HepG2 (cell line): ENCODE measurements around the gene FXYD4. TPM values are rescaled to one million over a fixed set of nuclear protein-coding genes. Genes with fewer than 3 reads are reported as not detected.

Experiments
- AHR ChIP-seq: IDR thresholded peaks from 2 replicates; pipeline ENCODE4 v1.6.1; 2018; ENCODE audit warnings: missing genetic modification reagents, missing compliant biosample characterization
- ARID2 ChIP-seq: sonication (generic); formaldehyde crosslinking; IDR thresholded peaks from 2 replicates; pipeline ENCODE4 v1.8.1; 2022; ENCODE audit warnings: mild to moderate bottlenecking, missing genetic modification reagents, borderline replicate concordance
- CREB1 ChIP-seq, 2 experiments: fragments of 450-650 bp in 1 of 2; IDR thresholded peaks; 2 replicates each; pipeline ENCODE4 v1.6.1; 2016 to 2017; ENCODE audit warnings: control low read depth in 1 of 2, mild to moderate bottlenecking in 1 of 2, missing compliant biosample characterization in 1 of 2, missing genetic modification characterization in 1 of 2
- EHMT2 ChIP-seq: fragments of 200-600 bp; sonication (generic); IDR thresholded peaks from 2 replicates; pipeline ENCODE4 v1.7.0; 2017; ENCODE audit warnings: antibody characterized with exemption, low read depth, low read length, borderline replicate concordance
- FLYWCH1 ChIP-seq: sonication (generic); formaldehyde crosslinking; IDR thresholded peaks from 2 replicates; pipeline ENCODE4 v1.8.1; 2023; ENCODE audit warnings: mild to moderate bottlenecking, missing genetic modification reagents
- KDM4B ChIP-seq: sonication (generic); formaldehyde crosslinking; IDR thresholded peaks from 2 replicates; pipeline ENCODE4 v1.4.0; 2020; ENCODE audit warnings: missing genetic modification reagents
- KDM6A ChIP-seq: IDR thresholded peaks from 2 replicates; pipeline ENCODE4 v1.6.1; 2016; ENCODE audit warnings: low read depth
- MIER3 ChIP-seq: IDR thresholded peaks from 2 replicates; pipeline ENCODE4 v1.6.1; 2016; ENCODE audit warnings: missing compliant biosample characterization, borderline replicate concordance
- MTF2 ChIP-seq: sonication (generic); formaldehyde crosslinking; IDR thresholded peaks from 2 replicates; pipeline ENCODE4 v1.5.0; 2020; ENCODE audit warnings: missing genetic modification reagents, borderline replicate concordance
- PAWR ChIP-seq: sonication (generic); formaldehyde crosslinking; IDR thresholded peaks from 2 replicates; pipeline ENCODE4 v1.4.0; 2020; ENCODE audit warnings: missing genetic modification reagents, mild to moderate bottlenecking, borderline replicate concordance
- PHF21A ChIP-seq: sonication (generic); formaldehyde crosslinking; IDR thresholded peaks from 2 replicates; pipeline ENCODE4 v1.5.0; 2020; ENCODE audit warnings: mild to moderate bottlenecking, missing genetic modification reagents
- SNAPC2 ChIP-seq: sonication (generic); formaldehyde crosslinking; IDR thresholded peaks from 2 replicates; pipeline ENCODE4 v1.8.1; 2022; ENCODE audit warnings: mild to moderate bottlenecking, missing genetic modification reagents
- TCF7 ChIP-seq: sonication (generic); IDR thresholded peaks from 2 replicates; pipeline ENCODE4 v1.6.1; 2016; ENCODE audit warnings: antibody characterized with exemption, low read depth
- TOE1 ChIP-seq: sonication (generic); formaldehyde crosslinking; IDR thresholded peaks from 2 replicates; pipeline ENCODE4 v1.4.0; 2020; ENCODE audit warnings: mild to moderate bottlenecking, missing genetic modification reagents
- TP53 ChIP-seq: sonication (generic); formaldehyde crosslinking; conservative IDR thresholded peaks from 2 replicates; pipeline ENCODE4 v1.4.0; 2020; ENCODE audit warnings: missing genetic modification reagents
- ZNF160 ChIP-seq: sonication (generic); formaldehyde crosslinking; IDR thresholded peaks from 2 replicates; pipeline ENCODE4 v1.8.0; 2022; ENCODE audit warnings: mild to moderate bottlenecking, inconsistent platforms, missing genetic modification reagents
- ZNF746 ChIP-seq: sonication (generic); formaldehyde crosslinking; IDR thresholded peaks from 2 replicates; pipeline ENCODE4 v1.8.0; 2022; ENCODE audit warnings: mild to moderate bottlenecking, missing genetic modification reagents
- ZNF788 ChIP-seq: sonication (generic); formaldehyde crosslinking; IDR thresholded peaks from 2 replicates; pipeline ENCODE4 v1.5.0; 2020; ENCODE audit warnings: mild to moderate bottlenecking, missing genetic modification reagents, borderline replicate concordance
- ZSCAN30 ChIP-seq: sonication (generic); formaldehyde crosslinking; IDR thresholded peaks from 2 replicates; pipeline ENCODE4 v1.5.0; 2020; ENCODE audit warnings: mild to moderate bottlenecking, missing genetic modification reagents
- polyA plus RNA-seq, 8 experiments: library from polyadenylated mRNA; depleted of rRNA in 3 of 8; stranded (reverse) in 7 of 8; unstranded in 1 of 8; fragments of >200 nt; fragmentation: Illumina TruSeq in 4 of 8; extraction: Trizol in 4 of 8; gene quantifications; 2 replicates each; pipeline versions ENCODE4 v1.2.1 to v1.2.3, GENCODE V29; 2011 to 2016; ENCODE audit warnings: low read depth in 4 of 8, missing spikeins in 1 of 8, mixed read lengths in 1 of 8; ENCODE audit not compliant: insufficient read depth in 1 of 8
- total RNA-seq, 5 experiments: library from RNA; depleted of rRNA; stranded (reverse); fragments of >200 nt; fragmentation: Illumina TruSeq; extraction: Trizol; gene quantifications; 2 replicates each; pipeline ENCODE4 v1.2.3, GENCODE V29; 2016; ENCODE audit warnings: low read depth in 1 of 5
- TF ChIP-seq, protein P1 (sequence below): sonication (generic); formaldehyde crosslinking; IDR thresholded peaks from 2 replicates; pipeline ENCODE4 v1.4.0; 2020; ENCODE audit warnings: missing genetic modification reagents, low read depth, mild to moderate bottlenecking, borderline replicate concordance
- TF ChIP-seq, protein P2 (sequence below): sonication (generic); formaldehyde crosslinking; IDR thresholded peaks from 2 replicates; pipeline ENCODE4 v1.4.0; 2020; ENCODE audit warnings: mild to moderate bottlenecking, missing genetic modification reagents
- TF ChIP-seq, protein P3 (sequence below): sonication (generic); formaldehyde crosslinking; IDR thresholded peaks from 2 replicates; pipeline ENCODE4 v1.8.0; 2022; ENCODE audit warnings: mild to moderate bottlenecking, missing genetic modification reagents, borderline replicate concordance

The FXYD4 gene
- total and polyA plus RNA-seq, 2 of the 13 experiments (the other 11 are each of a cell fraction or from before 2014, with no cell fraction given): not detected

DNA sequence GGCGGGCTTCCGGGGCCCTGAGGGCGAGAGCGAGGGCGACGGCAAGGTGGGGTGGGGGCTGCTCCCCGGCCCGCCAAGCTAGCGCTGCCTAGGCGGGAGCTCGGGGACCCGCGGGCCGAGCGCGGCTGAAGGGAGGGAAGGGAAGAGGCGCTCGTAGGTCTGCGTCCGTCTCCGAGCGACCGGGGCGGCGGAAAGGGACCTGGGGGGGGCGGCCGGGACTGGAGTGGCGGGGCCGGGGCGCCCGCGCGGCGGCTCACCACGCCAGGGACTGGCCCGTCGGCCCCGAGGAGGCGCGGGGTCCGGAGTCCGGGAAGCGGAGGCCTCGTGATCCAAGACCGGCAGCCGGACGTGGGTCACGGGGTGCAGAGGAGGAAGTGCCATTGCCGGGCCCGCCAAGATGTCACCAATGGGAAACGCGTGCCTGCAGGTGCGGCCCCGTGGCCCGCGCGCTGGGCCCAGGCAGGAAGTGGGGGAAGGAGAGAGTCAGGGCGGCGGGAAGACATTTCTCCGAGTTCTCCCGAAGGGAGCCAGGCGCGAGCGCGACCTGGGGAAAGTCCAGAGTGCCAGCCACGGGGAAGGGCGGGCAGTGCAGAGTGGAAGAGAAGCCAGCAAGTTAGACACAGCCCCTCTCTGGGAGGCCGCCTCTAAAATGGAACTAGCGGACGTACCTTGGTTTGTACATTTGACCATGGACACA, 25.6 kb downstream of the FXYD4 start (continued):
- TF ChIP-seq MIER3 (CRISPR knock-in tag): peak; percentile 73; the same call in 1 of the 2 replicates
- peak; percentile 27; the same call in 1 of the 2 replicates for TF ChIP-seq ARID2 (CRISPR knock-in tag)
- peak; percentile 78; the same call in 1 of the 2 replicates for TF ChIP-seq AHR (CRISPR knock-in tag)
- peak; percentile 77; the same call in 1 of the 2 replicates for TF ChIP-seq SNAPC2 (CRISPR knock-in tag)
- TF ChIP-seq TOE1 (CRISPR knock-in tag): 0 out of 2 replicates have a peak, but pooled peaks have one; percentile 52
- TF ChIP-seq KDM6A (CRISPR knock-in tag): 0 out of 2 replicates have a peak, but pooled peaks have one; percentile 46
- 0 out of 2 replicates have a peak, but pooled peaks have one; percentile 34 for TF ChIP-seq CREB1 (IDR thresholded peaks at IDR 0.05)
- no peak for TF ChIP-seq CREB1 (CRISPR knock-in tag; IDR thresholded peaks at IDR 0.05)
- no peak for TF ChIP-seq EHMT2
- no peak for TF ChIP-seq MTF2 (CRISPR knock-in tag)
- peak; percentile 76 for TF ChIP-seq KDM4B
- no peak for TF ChIP-seq TP53 (CRISPR knock-in tag)
- TF ChIP-seq TCF7: no peak
- TF ChIP-seq, protein P1, sequence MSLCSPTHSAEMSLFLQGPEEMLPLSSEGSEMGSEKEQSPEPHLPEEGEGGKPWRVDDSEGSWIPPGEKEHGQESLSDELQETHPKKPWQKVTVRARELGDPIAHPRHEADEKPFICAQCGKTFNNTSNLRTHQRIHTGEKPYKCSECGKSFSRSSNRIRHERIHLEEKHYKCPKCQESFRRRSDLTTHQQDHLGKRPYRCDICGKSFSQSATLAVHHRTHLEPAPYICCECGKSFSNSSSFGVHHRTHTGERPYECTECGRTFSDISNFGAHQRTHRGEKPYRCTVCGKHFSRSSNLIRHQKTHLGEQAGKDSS: peak; percentile 95
- peak; percentile 47 for TF ChIP-seq ZNF746
- TF ChIP-seq, protein P2, sequence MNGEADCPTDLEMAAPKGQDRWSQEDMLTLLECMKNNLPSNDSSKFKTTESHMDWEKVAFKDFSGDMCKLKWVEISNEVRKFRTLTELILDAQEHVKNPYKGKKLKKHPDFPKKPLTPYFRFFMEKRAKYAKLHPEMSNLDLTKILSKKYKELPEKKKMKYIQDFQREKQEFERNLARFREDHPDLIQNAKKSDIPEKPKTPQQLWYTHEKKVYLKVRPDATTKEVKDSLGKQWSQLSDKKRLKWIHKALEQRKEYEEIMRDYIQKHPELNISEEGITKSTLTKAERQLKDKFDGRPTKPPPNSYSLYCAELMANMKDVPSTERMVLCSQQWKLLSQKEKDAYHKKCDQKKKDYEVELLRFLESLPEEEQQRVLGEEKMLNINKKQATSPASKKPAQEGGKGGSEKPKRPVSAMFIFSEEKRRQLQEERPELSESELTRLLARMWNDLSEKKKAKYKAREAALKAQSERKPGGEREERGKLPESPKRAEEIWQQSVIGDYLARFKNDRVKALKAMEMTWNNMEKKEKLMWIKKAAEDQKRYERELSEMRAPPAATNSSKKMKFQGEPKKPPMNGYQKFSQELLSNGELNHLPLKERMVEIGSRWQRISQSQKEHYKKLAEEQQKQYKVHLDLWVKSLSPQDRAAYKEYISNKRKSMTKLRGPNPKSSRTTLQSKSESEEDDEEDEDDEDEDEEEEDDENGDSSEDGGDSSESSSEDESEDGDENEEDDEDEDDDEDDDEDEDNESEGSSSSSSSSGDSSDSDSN: peak; percentile 84
- TF ChIP-seq ZNF160 (CRISPR knock-in tag): peak; percentile 53; the same call in 1 of the 2 replicates
- TF ChIP-seq PHF21A (CRISPR knock-in tag): no peak; the same call in 1 of the 2 replicates
- no peak for TF ChIP-seq ZSCAN30 (CRISPR knock-in tag)
- 0 out of 2 replicates have a peak, but pooled peaks have one; percentile 59 for TF ChIP-seq PAWR
- TF ChIP-seq FLYWCH1 (CRISPR knock-in tag): 0 out of 2 replicates have a peak, but pooled peaks have one; percentile 60
- TF ChIP-seq, protein P3, sequence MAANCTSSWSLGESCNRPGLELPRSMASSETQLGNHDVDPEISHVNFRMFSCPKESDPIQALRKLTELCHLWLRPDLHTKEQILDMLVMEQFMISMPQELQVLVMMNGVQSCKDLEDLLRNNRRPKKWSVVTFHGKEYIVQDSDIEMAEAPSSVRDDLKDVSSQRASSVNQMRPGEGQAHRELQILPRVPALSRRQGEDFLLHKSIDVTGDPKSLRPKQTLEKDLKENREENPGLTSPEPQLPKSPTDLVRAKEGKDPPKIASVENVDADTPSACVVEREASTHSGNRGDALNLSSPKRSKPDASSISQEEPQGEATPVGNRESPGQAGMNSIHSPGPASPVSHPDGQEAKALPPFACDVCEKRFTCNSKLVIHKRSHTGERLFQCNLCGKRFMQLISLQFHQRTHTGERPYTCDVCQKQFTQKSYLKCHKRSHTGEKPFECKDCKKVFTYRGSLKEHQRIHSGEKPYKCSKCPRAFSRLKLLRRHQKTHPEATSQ (CRISPR knock-in tag): no peak
- TF ChIP-seq ZNF788 (CRISPR knock-in tag): peak; percentile 90; the same call in 1 of the 2 replicates
